H9 (cell line): ENCODE results near the gene TP73. TPM values are rescaled to one million over a fixed set of nuclear protein-coding genes. Genes with fewer than 3 reads are reported as not detected.

Experiments
- DNase-seq: peaks from one replicate; pipeline ENCODE4 v3.0.0-alpha.2; 2017
- H2AFZ ChIP-seq: one replicate; pipeline ENCODE4 v1.6.1; 2013; ENCODE audit warnings: mild to moderate bottlenecking, low read length, control low read depth, moderate library complexity
- H2AK5ac ChIP-seq: 2 replicates; pipeline ENCODE4 v1.6.1; 2013; ENCODE audit warnings: low read length, control low read depth, mixed read lengths; ENCODE audit not compliant: insufficient read length
- H2BK120ac ChIP-seq: one replicate; pipeline ENCODE4 v1.6.1; 2013; ENCODE audit warnings: low read depth, mild to moderate bottlenecking, low read length, control low read depth, inconsistent platforms; ENCODE audit not compliant: poor library complexity, severe bottlenecking
- H2BK12ac ChIP-seq: 2 replicates; pipeline ENCODE4 v1.6.1; 2013; ENCODE audit warnings: low read length, control low read depth, mixed read lengths, low read depth; ENCODE audit not compliant: insufficient read length
- H2BK15ac ChIP-seq: 2 replicates; pipeline ENCODE4 v1.6.1; 2013; ENCODE audit warnings: low read depth, low read length, control low read depth
- H2BK20ac ChIP-seq: one replicate; pipeline ENCODE4 v1.6.1; 2013; ENCODE audit warnings: low read depth, mild to moderate bottlenecking, low read length, control low read depth, inconsistent platforms; ENCODE audit not compliant: poor library complexity, severe bottlenecking
- H2BK5ac ChIP-seq: 2 replicates; pipeline ENCODE4 v1.6.1; 2013; ENCODE audit warnings: low read length, control low read depth, mixed read lengths; ENCODE audit not compliant: insufficient read length
- H3K14ac ChIP-seq: 2 replicates; pipeline ENCODE4 v1.6.1; 2013; ENCODE audit warnings: low read length, control low read depth; ENCODE audit not compliant: insufficient read depth
- H3K18ac ChIP-seq: 2 replicates; pipeline ENCODE4 v1.6.1; 2013; ENCODE audit warnings: low read depth, mild to moderate bottlenecking, mixed read lengths, low read length, control low read depth; ENCODE audit not compliant: insufficient read length
- H3K23ac ChIP-seq: 2 replicates; pipeline ENCODE4 v1.6.1; 2013; ENCODE audit warnings: low read length, control low read depth, mixed read lengths, low read depth; ENCODE audit not compliant: insufficient read length
- H3K23me2 ChIP-seq: 2 replicates; pipeline ENCODE4 v1.6.1; 2013; ENCODE audit warnings: low read depth, mild to moderate bottlenecking, mixed read lengths, low read length, control low read depth; ENCODE audit not compliant: insufficient read length, poor library complexity, severe bottlenecking
- H3K27ac ChIP-seq: 2 replicates; pipeline ENCODE4 v1.5.1; 2013; ENCODE audit warnings: low read length, control low read depth, mixed read lengths, low read depth; ENCODE audit not compliant: insufficient read length
- H3K27me3 ChIP-seq: 2 replicates; pipeline ENCODE4 v1.6.1; 2013; ENCODE audit warnings: low read length, control low read depth, inconsistent platforms; ENCODE audit not compliant: insufficient read depth
- H3K4ac ChIP-seq: 2 replicates; pipeline ENCODE4 v1.6.1; 2013; ENCODE audit warnings: low read depth, mild to moderate bottlenecking, control low read depth, inconsistent platforms, low read length, moderate library complexity
- H3K4me1 ChIP-seq: 2 replicates; pipeline ENCODE4 v1.6.1; 2013; ENCODE audit warnings: low read length, control low read depth, inconsistent platforms; ENCODE audit not compliant: insufficient read depth
- H3K4me2 ChIP-seq: 2 replicates; pipeline ENCODE4 v1.6.1; 2013; ENCODE audit warnings: low read length, control low read depth, mixed read lengths; ENCODE audit not compliant: insufficient read length, insufficient read depth
- H3K56ac ChIP-seq: 2 replicates; pipeline ENCODE4 v1.6.1; 2013; ENCODE audit warnings: low read depth, mild to moderate bottlenecking, mixed read lengths, low read length, control low read depth; ENCODE audit not compliant: insufficient read length
- H3K79me1 ChIP-seq: 2 replicates; pipeline ENCODE4 v1.6.1; 2013; ENCODE audit warnings: low read depth, mild to moderate bottlenecking, moderate library complexity, low read length, control low read depth, inconsistent platforms; ENCODE audit not compliant: insufficient read depth, poor library complexity, severe bottlenecking
- H3K79me2 ChIP-seq: 2 replicates; pipeline ENCODE4 v1.6.1; 2013; ENCODE audit warnings: low read length, control low read depth, inconsistent platforms; ENCODE audit not compliant: insufficient read depth
- H3K9ac ChIP-seq: 2 replicates; pipeline ENCODE4 v1.6.1; 2013; ENCODE audit warnings: low read length, control low read depth, mixed read lengths; ENCODE audit not compliant: insufficient read length; ENCODE audit errors: extremely low read depth
- H3K9me3 ChIP-seq: one replicate; pipeline ENCODE4 v1.6.1; 2013; ENCODE audit warnings: low read depth, low read length, inconsistent platforms; ENCODE audit not compliant: control insufficient read depth
- H3T11ph ChIP-seq: one replicate; pipeline ENCODE4 v1.6.1; 2013; ENCODE audit warnings: mild to moderate bottlenecking, low read length, control low read depth, inconsistent platforms
- H4K20me1 ChIP-seq: one replicate; pipeline ENCODE4 v1.6.1; 2013; ENCODE audit not compliant: control insufficient read depth, insufficient read length, insufficient read depth
- H4K5ac ChIP-seq: 2 replicates; pipeline ENCODE4 v1.6.1; 2013; ENCODE audit warnings: low read depth, mild to moderate bottlenecking, mixed read lengths, low read length, control low read depth; ENCODE audit not compliant: insufficient read length
- H4K8ac ChIP-seq: replicated peaks from 2 replicates; pipeline ENCODE4 v1.6.1; 2013; ENCODE audit warnings: low read length, control low read depth, mixed read lengths, low read depth; ENCODE audit not compliant: insufficient read length
- H4K91ac ChIP-seq: 2 replicates; pipeline ENCODE4 v1.6.1; 2013; ENCODE audit warnings: low read depth, mild to moderate bottlenecking, moderate library complexity, mixed read lengths, low read length, control low read depth; ENCODE audit not compliant: insufficient read length
- H3K27ac Mint-ChIP-seq, 3 experiments: 2 replicates in 2 of 3; 3 replicates in 1 of 3; pipeline ENCODE4 v1.8.0; 2020 to 2021; ENCODE audit warnings: mixed read lengths in 3 of 3, mild to moderate bottlenecking in 1 of 3, moderate library complexity in 1 of 3
- H3K27me3 Mint-ChIP-seq: 2 replicates; pipeline ENCODE4 v1.8.0; 2021; ENCODE audit warnings: low read depth, mild to moderate bottlenecking, moderate library complexity, mixed read lengths
- H3K36me3 Mint-ChIP-seq, 3 experiments: 2 replicates in 2 of 3; 3 replicates in 1 of 3; pipeline ENCODE4 v1.8.0; 2020 to 2021; ENCODE audit warnings: low read depth in 3 of 3, mixed read lengths in 3 of 3; ENCODE audit not compliant: insufficient read depth in 1 of 3
- H3K4me1 Mint-ChIP-seq, 2 experiments: 2 replicates each; pipeline ENCODE4 v1.8.0; 2020; ENCODE audit warnings: mixed read lengths in 2 of 2
- H3K4me3 Mint-ChIP-seq, 2 experiments: 2 replicates in 1 of 2; 3 replicates in 1 of 2; pipeline ENCODE4 v1.8.0; 2020 to 2021; ENCODE audit warnings: mild to moderate bottlenecking in 2 of 2, mixed read lengths in 2 of 2, moderate library complexity in 1 of 2
- H3K9me3 Mint-ChIP-seq, 2 experiments: 2 replicates in 1 of 2; 3 replicates in 1 of 2; pipeline ENCODE4 v1.8.0; 2020; ENCODE audit warnings: mild to moderate bottlenecking in 2 of 2, mixed read lengths in 2 of 2, moderate library complexity in 1 of 2
- CTCF ChIP-seq: fragments of 200-600 bp; sonication (generic); conservative IDR thresholded peaks from 3 replicates; pipeline ENCODE4 v1.8.0; 2021; ENCODE audit warnings: antibody characterized with exemption, mild to moderate bottlenecking
- WGBS: extraction: QIAGEN DNeasy Blood & Tissue Kit; methylation state at CpG from one replicate; pipeline ENCODE4 v1.1.7; 2013; ENCODE audit warnings: missing lambda C conversion rate, low lambda C conversion rate, mixed read lengths; ENCODE audit not compliant: insufficient read length; ENCODE audit errors: extremely low coverage; 5-methylcytosine and 5-hydroxymethylcytosine counted together
- total RNA-seq: library from RNA; stranded (reverse); gene quantifications from 2 replicates; pipeline ENCODE4 v1.2.1, GENCODE V29; 2021

TP73 gene
- total RNA-seq, 1 experiment from 2014 or later, result 4.7 TPM

GRCh38 chr1:3652548-3653285 lies 401 bp downstream of the TP73 start:
- no peak overlapping the region for H2BK15ac ChIP-seq
- peaks cover 72% of the 10 kb centered on the region for H3K27me3 Mint-ChIP-seq
- no peaks in the 10 kb centered on the region for H3K9me3 ChIP-seq
- H2AK5ac ChIP-seq, result no peak overlapping the region
- H2AFZ ChIP-seq, result no peak overlapping the region
- H3K56ac ChIP-seq, result no peak overlapping the region
- peaks cover 28% of the 10 kb centered on the region for H3K23me2 ChIP-seq
- H3K18ac ChIP-seq, result no peak overlapping the region
- no peak overlapping the region for H2BK12ac ChIP-seq
- H3K27me3 ChIP-seq, result peaks cover 40% of the 10 kb centered on the region
- no peak overlapping the region for H3T11ph ChIP-seq
- peaks cover 22% of the 10 kb centered on the region in 2 experiments for H3K4me1 Mint-ChIP-seq
- DNase-seq, result peak; percentile 63
- H3K4ac ChIP-seq, result no peak overlapping the region
- no peak overlapping the region for H2BK20ac ChIP-seq
- H3K79me1 ChIP-seq, result no peaks in the 10 kb centered on the region
- H3K27ac Mint-ChIP-seq, result no peak overlapping the region
- peak overlapping the region; percentile 56 to 75 for H3K4me3 Mint-ChIP-seq
- H3K79me2 ChIP-seq, result peaks cover 3% of the 10 kb centered on the region; the same call in 1 of the 2 replicates
- no peak overlapping the region for H3K14ac ChIP-seq
- H3K27ac ChIP-seq, result no peak overlapping the region
- H4K91ac ChIP-seq, result no peak overlapping the region
- no peak overlapping the region for H2BK5ac ChIP-seq
- no peak overlapping the region for H4K5ac ChIP-seq
- no peaks in the 10 kb centered on the region; a peak in 3 of 7 replicates for H3K36me3 Mint-ChIP-seq
- H4K8ac ChIP-seq, result no peak overlapping the region
- H3K23ac ChIP-seq, result no peak overlapping the region
- WGBS, result no CpG with 5 or more reads among the region's 68 CpGs
- no peak overlapping the region for H2BK120ac ChIP-seq
- no peaks in the 10 kb centered on the region for H4K20me1 ChIP-seq
- H3K9ac ChIP-seq, result no peak overlapping the region
- TF ChIP-seq CTCF, result no peak
- peaks cover 0 to 2% of the 10 kb centered on the region in 2 experiments; a peak in 1 of 5 replicates for H3K9me3 Mint-ChIP-seq
- H3K4me2 ChIP-seq, result peak overlapping the region; percentile 65
- H3K4me1 ChIP-seq, result no peaks in the 10 kb centered on the region
